NB4 (cell line): ENCODE data around the gene PIK3CD.

Experiments used
- DNase-seq: peaks from one replicate; pipeline ENCODE4 v3.0.0; 2010; ENCODE audit warnings: low read depth
- H3K4me3 ChIP-seq: one replicate; pipeline ENCODE4 v1.5.1; 2011; ENCODE audit warnings: mild to moderate bottlenecking, low read depth, low read length, moderate library complexity
- MYC ChIP-seq: IDR thresholded peaks from 2 replicates; pipeline ENCODE4 v1.6.1; 2011; ENCODE audit warnings: low read depth, low read length
- POLR2A ChIP-seq: IDR thresholded peaks from 2 replicates; pipeline ENCODE4 v1.6.1; 2011; ENCODE audit warnings: mild to moderate bottlenecking; ENCODE audit not compliant: insufficient read length; ENCODE audit errors: extremely low read depth
- TF ChIP-seq, protein P1 (sequence below): IDR thresholded peaks from one replicate; pipeline ENCODE4 v1.5.1; 2012; ENCODE audit warnings: low read depth, low read length
- TF ChIP-seq, protein P2 (sequence below): IDR thresholded peaks from 2 replicates; pipeline ENCODE4 v1.6.1; 2011; ENCODE audit warnings: low read depth, low read length

PIK3CD gene

DNA sequence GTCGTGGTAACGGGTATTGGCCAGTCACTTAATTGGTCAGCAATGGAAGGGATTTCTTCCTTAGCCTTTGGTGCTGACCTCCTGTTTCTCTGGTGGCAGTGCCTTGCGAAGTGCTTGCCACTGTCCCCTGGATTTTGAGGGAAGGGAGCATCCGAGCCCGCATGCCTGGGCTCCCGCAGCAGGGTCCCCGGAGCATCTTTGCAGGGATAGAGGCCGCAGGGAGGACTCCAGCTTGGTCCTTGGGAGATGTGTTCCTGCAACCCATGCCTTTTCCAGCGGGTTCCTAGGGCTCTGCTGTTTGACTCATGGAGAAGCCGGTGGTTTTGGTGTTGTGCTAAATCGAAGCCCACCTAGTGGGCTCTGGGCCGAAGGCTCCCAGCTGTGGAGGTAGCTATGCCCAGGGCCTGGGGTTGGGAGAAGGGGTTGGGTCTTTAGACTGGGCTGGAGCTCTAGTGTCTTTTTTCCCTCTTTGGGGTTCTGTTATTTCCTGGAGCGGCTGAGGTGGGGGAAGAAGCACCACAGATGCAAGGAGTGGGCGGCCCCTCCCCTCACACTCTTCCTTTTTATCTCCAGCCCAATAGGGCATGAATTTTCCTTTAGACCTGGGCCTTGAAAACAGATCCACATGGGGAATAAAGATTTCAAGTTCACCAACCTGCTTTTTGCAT lies 39.0 kb downstream of the PIK3CD start:
- no peak overlapping the region for H3K4me3 ChIP-seq
- DNase-seq: no peak
- no peak for TF ChIP-seq POLR2A
- TF ChIP-seq, protein P1, sequence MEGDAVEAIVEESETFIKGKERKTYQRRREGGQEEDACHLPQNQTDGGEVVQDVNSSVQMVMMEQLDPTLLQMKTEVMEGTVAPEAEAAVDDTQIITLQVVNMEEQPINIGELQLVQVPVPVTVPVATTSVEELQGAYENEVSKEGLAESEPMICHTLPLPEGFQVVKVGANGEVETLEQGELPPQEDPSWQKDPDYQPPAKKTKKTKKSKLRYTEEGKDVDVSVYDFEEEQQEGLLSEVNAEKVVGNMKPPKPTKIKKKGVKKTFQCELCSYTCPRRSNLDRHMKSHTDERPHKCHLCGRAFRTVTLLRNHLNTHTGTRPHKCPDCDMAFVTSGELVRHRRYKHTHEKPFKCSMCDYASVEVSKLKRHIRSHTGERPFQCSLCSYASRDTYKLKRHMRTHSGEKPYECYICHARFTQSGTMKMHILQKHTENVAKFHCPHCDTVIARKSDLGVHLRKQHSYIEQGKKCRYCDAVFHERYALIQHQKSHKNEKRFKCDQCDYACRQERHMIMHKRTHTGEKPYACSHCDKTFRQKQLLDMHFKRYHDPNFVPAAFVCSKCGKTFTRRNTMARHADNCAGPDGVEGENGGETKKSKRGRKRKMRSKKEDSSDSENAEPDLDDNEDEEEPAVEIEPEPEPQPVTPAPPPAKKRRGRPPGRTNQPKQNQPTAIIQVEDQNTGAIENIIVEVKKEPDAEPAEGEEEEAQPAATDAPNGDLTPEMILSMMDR: no peak
- TF ChIP-seq, protein P2, sequence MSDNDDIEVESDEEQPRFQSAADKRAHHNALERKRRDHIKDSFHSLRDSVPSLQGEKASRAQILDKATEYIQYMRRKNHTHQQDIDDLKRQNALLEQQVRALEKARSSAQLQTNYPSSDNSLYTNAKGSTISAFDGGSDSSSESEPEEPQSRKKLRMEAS: no peak
- no peak for TF ChIP-seq MYC

DNA sequence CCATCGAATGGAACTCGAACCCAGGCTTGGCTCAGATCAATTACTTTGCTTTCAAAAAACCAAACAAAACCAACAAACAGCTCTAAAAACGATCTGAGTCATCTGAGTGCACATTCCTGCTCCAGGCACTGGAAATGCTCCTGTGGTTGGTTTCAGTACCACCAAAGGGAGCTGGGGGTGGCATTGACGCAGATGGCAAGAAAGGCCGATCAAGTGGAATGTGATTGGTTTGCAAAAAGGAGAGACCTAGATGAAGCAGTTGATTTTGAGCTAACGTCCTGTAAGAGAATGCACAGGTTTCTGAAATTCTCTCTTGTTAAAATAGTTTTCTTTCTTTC lies 39.5 kb downstream of the PIK3CD start:
- no peak overlapping the region for H3K4me3 ChIP-seq
- DNase-seq: no peak
- TF ChIP-seq, protein P1: no peak
- TF ChIP-seq, protein P2: no peak
- TF ChIP-seq MYC (no peak), POLR2A (no peak)

DNA sequence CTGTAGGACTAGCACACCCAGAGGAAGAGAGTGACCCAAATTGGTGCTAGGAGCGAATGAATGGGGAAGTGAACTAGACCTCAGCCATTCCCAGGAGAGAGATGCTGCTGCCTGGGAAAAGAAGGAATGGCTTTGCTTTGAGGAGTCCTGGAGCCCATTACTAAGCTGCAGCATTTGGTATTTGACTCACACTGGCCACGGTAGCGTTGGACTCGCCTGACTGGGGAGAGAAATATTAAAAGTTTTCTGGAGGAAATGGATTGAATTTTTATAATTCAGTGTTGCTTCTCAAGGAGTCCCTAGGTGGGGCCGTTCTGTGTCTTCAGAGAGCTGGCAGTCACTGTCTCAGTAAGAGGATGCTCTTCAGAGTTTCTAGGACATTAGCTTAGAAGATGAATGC lies 40.2 kb downstream of the PIK3CD start:
- H3K4me3 ChIP-seq: no peak overlapping the region
- DNase-seq: no peak
- TF ChIP-seq, protein P2: no peak
- TF ChIP-seq MYC: no peak

DNA sequence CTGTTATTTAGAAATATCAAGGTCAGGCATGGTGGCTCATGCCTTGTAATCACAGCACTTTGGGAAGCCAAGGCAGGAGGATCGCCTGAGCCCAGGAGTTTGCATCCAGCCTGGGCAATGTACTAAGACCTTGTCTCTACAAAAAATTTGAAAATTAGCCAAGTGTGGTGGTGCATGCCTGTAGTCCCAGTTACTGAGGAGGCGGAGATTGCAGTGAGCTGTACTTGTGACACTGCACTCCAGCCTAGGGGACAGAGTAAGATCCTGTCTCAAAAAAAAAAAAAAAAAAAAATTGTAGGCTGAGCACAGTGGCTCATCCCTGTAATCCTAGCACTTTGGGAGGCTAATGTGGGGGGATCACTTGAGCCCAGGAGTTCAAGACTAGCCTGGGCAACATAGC lies 45.3 kb downstream of the PIK3CD start:
- DNase-seq: no peak

DNA sequence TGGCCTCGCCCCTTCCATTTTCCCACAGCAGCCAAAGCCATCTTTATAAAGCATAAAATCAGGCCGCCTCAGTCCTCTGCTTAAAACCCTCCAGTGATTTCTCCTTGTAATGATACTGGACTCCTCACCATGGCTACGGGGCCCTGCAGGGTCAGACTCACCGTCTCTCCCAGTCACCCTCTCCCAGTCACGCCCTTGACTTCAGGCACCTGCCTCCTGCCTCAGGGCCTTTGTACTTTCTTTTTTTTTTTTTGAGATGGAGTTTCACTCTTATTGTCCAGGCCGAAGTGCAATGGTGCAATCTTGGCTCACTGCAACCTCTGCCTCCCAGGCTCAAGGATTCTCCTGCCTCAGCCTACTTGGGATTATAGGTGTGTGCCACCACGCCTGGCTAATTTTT lies 47.8 kb downstream of the PIK3CD start:
- TF ChIP-seq, protein P2: no peak
- no peak for TF ChIP-seq MYC
- TF ChIP-seq POLR2A: no peak
- TF ChIP-seq, protein P1: no peak
- H3K4me3 ChIP-seq: no peak overlapping the region
- no peak for DNase-seq

More for the DNA sequence above, 45.3 kb downstream of the PIK3CD start:
- TF ChIP-seq MYC (no peak), POLR2A (no peak)
- TF ChIP-seq, protein P2: no peak
- TF ChIP-seq, protein P1: no peak
- no peak overlapping the region for H3K4me3 ChIP-seq

DNA sequence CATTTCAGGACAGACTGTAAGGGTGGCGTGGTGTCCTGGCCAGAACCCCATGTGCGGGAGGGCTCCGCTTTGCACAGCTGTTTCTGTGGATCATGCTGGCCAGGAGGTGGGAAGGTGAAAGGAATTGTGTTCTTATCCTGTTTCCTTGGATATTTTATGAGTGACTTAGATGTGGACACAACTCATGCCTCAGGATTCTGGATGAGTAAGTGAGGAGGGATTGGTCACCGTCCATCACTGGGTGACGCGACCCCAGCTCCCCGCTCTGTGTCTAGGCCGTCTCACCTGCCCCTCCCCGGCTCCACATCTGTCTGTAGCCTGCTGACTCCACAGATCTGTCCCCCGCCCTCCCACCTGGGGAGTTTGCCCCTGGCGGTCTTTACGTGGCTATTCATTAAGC lies 48.8 kb downstream of the PIK3CD start:
- no peak for DNase-seq
- H3K4me3 ChIP-seq: no peak overlapping the region
- TF ChIP-seq MYC (no peak), POLR2A (no peak)
- TF ChIP-seq, protein P2: no peak
- TF ChIP-seq, protein P1: no peak
